H1 (cell line): ENCODE measurements around the gene STYK1. TPM values are rescaled to one million over a fixed set of nuclear protein-coding genes. Genes with fewer than 3 reads are reported as not detected.

Source experiments
- GABPA ChIP-seq: IDR thresholded peaks from 2 replicates; pipeline ENCODE4 v1.6.1; 2011; ENCODE audit warnings: mild to moderate bottlenecking, low read length, moderate library complexity, borderline replicate concordance; ENCODE audit not compliant: insufficient read depth
- GTF2F1 ChIP-seq: IDR thresholded peaks from 2 replicates; pipeline ENCODE4 v1.6.1; 2012; ENCODE audit warnings: low read depth, low read length, improper control_type of control experiment, borderline replicate concordance
- SAP30 ChIP-seq: fragments of 300-600 bp; sonication (generic); IDR thresholded peaks from 2 replicates; pipeline ENCODE4 v1.7.1; 2012; ENCODE audit warnings: low read length, moderate library complexity, mild to moderate bottlenecking, inconsistent platforms; ENCODE audit not compliant: insufficient read depth, insufficient replicate concordance
- TBP ChIP-seq: IDR thresholded peaks from 2 replicates; pipeline ENCODE4 v1.6.1; 2011; ENCODE audit warnings: low read depth, low read length, improper control_type of control experiment
- polyA plus RNA-seq, 7 experiments: library from polyadenylated mRNA; depleted of rRNA in 3 of 7; stranded (reverse) in 5 of 7; unstranded in 2 of 7; fragments of >200 nt in 5 of 7; fragments of 200-250 nt in 2 of 7; gene quantifications; 1 replicate in 5 of 7; 2 replicates in 1 of 7; 4 replicates in 1 of 7; pipeline versions ENCODE4 v1.2.1 to v1.2.3, GENCODE V29; 2011 to 2013; ENCODE audit warnings: missing spikeins in 2 of 7, mixed read lengths in 2 of 7
- total RNA-seq: library from RNA; stranded (reverse); fragmentation: NEBNext Ultra II Directional; extraction: Animal tissue kit (Norgen Biotek cat#: 25700); gene quantifications from 2 replicates; pipeline ENCODE4 v1.2.1, GENCODE V29; 2021

Gene STYK1
- total and polyA plus RNA-seq, 2 of the 8 experiments (the other 6 are each of a cell fraction or from before 2014, with no cell fraction given): 0.38 to 1.1 TPM

- no peak for TF ChIP-seq SAP30
- no peak for TF ChIP-seq TBP
- TF ChIP-seq GTF2F1: no peak
- no peak for TF ChIP-seq GABPA
These were observed 78.0 kb downstream of the STYK1 start (continued) for GRCh38 chr12:10595881-10596280.
